Stimulated activated CD8-positive, alpha-beta memory T cell treated with anti-CD3 and anti-CD28 coated beads, Interleukin-12 subunit alpha, Interleukin-12 subunit beta, amount 100 ng/mL, for 24 hours (primary cell): ENCODE results near the gene MMP25.

ENCODE experiments used
- DNase-seq: peaks from one replicate; pipeline ENCODE4 v3.0.0-alpha.2; 2020; ENCODE audit errors: extremely low read depth

Gene MMP25, protein sequence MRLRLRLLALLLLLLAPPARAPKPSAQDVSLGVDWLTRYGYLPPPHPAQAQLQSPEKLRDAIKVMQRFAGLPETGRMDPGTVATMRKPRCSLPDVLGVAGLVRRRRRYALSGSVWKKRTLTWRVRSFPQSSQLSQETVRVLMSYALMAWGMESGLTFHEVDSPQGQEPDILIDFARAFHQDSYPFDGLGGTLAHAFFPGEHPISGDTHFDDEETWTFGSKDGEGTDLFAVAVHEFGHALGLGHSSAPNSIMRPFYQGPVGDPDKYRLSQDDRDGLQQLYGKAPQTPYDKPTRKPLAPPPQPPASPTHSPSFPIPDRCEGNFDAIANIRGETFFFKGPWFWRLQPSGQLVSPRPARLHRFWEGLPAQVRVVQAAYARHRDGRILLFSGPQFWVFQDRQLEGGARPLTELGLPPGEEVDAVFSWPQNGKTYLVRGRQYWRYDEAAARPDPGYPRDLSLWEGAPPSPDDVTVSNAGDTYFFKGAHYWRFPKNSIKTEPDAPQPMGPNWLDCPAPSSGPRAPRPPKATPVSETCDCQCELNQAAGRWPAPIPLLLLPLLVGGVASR

DNA sequence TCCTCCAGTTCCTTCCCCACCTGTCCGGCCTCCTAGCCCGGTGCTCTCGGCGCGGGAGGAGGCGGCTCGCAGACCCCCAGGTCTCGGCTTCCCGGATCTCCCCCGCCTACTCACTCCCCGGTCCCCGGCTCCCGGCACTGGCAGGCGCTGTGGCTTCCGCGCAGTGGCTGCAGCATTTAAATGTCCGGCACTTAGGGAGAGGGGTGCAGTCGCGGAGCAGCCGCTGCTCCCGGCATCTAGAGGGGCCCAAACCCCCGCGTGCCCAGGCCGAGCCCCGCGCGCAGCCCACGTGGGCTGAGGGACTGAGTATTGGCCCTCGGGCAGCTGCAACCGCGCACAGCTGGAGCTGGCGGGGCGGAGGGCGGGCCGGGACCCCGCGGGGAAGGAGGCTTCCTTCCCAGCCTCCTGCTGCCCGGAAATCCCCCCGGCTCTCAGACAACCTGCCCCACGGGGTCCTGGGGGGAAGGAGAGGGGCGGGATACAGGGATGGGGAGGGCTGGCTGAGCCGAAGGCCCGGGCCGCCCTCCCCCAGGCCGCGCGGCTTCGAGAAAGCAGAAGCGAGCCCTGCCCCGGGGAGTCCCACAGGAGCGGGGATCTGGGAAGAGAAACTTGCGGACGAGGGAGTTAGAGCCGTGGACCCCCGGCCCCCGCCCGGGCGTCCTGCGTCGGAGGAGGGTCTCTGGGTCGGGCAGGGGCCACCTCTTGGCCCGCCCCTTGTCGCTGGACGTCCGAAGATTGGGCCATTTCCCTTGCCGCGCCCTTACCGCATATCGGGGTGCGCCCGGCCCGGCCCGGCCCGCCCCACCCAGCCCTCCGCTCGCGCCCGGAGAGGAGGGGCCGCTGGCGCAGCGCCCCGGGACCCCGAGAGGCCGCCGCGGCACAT, at the start of gene MMP25:
Gene MMP25, plus strand, starts transcription at position 804 of the 883 bp plus-strand sequence. CDS start 357 bp downstream, outside the sequence.
- no peak for DNase-seq

DNA sequence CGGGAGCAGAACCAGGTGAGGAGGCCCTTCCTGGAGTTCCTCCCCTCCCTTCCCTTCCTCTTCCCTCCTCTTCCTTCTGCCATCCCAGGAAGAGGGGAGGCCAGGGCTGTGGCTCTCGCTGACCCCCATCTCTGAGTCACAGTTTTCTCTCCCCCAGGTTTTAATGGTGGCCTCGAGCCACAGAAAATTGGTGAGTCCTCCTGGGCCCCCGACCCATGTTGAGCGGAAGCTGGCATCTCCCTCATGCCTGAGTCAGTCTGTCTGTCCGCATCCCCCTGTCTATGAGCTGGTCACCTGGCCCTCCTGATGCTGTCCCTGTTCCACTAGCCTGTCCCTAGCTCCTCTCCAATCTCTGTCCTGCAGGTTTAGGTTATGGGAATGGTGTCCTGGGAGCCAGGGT, 46.4 kb upstream of the MMP25 start:
- DNase-seq, result no peak

DNA sequence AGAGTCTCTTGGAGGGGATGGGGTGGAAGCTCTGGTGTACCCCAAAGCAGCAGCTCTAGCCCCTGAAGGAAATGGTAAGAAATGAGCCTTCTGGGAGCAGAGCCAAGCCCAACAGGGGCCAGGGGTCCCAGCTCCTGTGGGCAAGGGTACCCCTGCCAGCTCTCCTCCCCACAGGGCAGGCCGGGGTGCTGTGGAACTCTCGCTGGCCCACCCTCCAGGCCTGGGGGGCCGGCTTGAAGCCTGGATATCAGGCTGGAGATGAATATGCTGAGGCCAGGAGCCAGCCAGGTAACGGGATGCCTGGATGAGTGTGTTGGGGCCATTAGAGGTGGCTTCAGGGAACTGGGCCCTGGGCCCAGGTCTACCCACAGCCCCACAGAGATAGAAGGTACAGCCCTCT, 45.8 kb upstream of the MMP25 start:
- DNase-seq, result no peak

DNA sequence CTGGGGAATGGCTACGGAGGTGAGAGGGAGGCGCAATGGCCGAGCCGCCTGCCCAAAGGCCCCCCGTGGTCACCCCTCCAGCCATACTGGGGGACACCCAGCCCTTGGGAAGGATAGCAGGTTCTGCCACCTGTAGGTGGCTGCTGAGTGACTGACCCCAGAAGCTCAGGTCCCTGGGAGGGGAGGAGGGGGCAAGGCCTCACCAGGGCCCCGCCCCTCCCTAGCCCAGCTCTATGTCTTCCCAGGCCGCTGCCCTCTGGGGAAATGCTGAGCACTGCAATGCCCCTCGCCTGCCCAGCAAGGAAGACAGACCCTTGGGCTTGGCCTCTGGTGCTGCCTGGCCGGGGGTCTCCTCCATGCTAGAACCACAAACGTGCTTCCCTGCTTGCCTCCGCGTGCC, 45.0 kb upstream of the MMP25 start:
- DNase-seq, result no peak

DNA sequence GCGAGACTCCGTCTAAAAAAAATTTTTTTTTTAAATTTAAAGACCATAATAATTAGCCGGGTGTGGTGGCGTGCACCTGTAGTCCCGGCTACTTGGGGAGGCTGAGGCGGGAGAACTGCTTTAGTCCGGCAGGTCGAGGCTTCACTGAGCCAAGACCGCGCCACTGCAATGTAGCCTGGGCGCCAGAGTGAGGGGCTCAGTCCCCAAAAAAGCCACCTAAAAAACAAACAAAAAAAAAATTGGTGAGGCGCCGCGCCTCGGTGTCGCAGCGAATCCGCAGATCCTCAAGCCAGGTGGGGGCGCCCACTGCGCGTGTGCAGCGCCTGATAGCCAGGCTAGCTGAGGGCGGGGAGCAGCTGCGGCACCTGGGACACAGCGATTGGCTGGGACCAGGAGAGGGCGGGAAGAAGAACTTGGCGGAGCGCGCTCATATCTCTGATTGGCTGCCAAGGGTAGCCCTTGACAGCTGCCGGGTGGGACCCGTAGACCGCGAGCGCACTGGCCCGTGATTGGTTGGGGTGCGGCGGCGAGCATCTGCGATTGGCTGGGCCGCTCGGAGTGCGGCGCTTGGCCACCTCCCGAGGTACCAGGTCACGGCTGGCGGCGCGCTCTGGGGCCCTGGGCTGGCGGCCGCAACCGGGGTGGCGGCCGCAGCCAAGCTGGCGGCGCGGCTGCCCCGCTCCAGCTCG, 42.6 kb upstream of the MMP25 start:
- DNase-seq, result peak; percentile 90

DNA sequence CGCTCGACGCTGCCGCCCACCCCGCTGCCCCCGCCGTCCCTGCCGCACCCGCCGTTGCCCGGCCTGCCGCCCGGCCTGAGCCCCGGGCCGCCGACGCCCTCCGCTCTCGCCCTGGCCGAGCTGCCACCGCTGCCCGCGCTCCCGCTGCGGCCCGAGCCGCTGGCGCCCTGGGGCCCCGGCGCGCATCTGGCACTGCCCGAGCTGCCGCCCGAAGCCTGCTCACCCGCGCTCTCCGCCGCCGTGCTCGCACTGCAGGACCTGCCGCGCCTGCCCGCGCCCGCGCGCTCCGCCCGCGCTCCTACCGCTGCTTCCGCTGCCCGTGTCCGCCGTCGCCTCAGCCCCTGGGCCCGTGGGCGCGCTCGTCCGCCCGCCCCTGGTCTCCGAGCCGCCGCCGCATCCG, 42.0 kb upstream of the MMP25 start:
- DNase-seq, result no peak

DNA sequence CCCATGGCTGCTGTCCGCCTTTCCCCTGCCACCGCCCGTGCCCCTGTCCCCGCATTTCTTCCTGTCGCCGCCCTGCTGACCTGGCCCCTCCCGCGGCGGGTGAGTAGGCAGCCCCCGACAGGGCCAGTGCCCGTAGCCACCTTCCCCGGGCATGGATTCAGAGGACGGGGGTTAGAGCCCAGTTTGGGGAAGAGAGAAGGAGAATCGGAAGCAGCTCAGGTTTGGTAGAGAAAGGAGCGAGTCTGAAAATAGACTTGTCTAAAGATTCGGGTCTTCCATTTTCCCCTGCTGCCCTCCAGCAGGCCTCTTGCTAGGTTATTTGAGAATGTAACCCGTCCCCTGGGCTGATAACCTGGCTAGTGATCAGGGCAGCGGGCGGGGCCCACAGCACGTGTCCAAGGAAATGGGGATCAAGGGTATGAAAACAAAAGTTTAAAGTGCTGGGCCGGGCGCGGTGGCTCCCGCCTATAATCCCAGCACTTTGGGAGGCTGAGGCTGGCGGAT, 41.5 kb upstream of the MMP25 start:
- no peak for DNase-seq

DNA sequence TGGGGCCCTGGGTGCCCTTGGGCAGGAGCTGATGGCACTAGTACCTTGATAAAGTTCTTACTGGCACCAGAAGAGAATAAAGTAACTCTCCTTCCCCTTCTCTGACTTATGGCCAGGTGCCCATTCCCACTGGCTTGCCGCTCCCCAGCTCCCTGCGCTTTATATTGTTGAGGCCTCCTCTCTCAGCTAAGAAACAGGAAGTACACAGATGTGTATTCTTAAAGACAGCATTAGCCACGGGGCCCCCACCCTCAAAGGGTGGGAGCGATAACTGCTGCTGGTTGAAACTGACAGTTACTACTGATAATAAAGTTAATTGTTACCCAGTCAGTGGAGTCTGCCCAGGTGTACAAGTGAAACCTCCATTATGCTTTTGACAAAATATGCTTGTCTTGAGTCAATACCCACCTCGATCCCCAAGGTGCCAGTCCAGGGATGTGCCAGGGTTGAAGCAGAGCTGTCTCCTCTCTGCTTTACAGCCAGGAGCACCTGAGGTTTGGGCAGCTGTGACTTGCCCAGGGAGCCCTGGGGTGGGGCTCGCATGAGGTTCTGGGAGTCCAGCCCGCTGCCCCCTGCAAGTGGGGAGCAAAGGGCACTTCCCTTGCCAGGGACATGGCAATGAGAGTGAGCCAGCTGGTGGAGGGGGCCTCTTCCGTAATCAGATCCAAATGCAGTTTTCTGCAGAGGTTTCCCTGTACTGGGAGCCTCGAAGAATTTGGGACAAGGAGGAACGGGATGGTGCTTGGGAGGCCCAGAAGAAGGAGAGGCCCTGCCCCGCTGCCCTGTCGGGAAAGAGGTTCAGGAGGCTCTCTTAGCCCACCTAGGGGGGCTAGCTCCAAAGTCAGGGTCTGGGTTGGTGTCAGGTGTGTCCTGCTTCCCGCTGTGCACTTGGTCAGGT, 39.1 kb upstream of the MMP25 start:
- no peak for DNase-seq

DNA sequence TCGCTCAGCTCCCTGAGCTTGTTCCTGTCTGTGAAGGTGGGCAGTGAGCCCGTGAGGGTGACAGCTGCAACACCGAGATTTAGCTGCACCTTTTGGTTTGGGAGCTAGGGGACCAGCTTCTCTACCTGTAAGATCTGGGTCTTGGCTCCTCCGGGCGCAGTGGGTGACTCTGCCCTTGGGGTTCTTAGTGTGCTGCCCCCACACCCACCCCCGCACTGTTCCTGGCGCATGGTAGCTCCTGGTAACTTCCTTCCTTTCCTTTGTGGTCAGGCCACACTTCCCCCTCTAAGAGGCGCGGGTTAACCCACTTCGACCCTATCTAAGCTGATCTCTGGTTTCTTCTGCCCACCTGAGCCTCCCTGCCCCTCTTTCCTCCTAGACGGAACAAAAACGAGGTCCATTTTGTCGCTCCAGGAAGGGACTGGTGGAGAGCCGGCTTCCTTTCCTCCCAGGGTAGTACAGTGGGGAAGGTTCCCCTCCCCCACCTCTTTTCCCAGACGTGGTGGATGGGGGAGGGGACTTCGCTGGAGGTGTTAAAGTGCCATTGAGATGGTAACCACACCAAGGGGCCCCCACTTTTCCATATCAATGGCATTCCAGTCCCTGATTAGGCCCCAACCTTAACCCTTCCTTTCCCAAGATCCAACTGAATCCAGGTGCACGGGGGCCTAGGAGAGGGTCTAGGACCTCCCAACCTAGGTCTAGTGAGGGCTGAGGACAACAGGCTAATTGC, 38.2 kb upstream of the MMP25 start:
- no peak for DNase-seq

DNA sequence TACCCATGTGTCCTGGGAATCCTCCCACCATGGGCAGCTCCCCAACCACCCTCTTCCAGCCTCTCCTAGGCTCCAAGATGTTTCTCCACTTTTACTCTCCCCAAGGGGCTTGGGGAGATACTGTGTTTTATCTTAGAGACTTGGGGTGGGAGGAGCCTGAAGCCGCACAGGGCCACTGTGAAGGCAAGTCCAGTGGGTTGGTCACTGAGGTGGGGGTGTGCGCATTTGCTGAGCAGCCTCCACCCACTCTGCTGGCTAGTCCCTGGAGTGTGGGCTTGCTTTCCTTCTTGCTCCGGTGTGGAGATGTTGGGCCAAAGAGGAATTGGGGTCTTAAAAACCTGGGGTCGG, 37.7 kb upstream of the MMP25 start:
- no peak for DNase-seq

DNA sequence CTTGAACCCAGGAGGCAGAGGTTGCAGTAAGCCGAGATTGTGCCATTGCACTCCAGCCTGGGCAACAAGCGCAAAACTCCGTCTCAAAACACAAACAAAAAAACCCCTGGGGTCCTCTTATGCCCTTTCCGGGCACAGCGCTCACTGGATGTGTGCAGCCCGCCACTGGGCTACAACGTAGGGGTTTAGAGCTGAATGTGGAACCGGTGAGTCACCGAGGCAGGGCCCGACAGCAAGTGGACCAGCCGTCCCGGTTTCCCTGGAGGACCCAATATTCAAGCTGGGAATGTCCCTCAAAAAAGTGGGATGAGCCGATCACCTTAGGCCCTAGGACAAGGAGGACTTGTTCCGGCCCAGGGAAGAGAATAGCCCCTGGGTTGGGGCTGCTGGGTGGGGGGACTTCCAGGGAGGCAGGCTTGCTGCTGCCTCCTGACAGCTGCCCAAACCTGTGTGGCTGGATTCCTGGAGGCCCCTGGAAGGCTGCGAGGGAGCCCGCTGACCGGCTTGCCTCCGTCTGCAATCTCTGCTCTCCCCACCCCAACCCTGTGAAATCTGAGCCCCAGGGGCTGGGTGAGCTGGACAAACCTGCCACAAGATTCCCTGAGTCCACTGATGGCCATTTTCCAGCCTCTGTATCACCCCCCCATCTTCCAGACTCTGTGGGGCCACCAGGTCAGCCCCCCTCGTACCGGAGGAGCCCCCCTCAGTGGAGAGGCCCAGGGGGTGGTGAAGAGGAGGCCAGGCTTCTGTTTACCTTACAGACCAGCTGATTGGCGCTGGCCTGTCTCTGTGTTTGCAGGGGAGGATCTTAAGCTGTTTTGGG, 36.6 kb upstream of the MMP25 start:
- DNase-seq, result no peak

DNA sequence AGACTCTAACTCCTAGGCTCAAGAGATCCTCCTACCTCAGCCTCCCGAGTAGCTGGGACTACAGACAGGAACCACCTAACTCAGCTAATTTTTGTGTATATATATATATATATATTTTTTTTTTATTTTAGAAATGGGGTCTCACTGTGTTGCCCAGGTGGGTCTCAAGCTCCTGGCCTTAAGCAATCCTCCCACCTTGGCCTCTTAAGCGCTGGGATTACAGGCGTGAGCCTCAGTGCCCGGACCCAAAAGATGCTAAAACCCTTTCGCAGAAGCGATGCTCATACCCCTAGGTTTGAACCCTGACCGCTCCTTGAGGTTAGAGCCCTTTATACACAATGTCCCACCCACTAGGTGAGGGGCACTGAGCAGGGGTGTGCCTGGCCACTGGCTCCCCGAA, 35.9 kb upstream of the MMP25 start:
- no peak for DNase-seq

DNA sequence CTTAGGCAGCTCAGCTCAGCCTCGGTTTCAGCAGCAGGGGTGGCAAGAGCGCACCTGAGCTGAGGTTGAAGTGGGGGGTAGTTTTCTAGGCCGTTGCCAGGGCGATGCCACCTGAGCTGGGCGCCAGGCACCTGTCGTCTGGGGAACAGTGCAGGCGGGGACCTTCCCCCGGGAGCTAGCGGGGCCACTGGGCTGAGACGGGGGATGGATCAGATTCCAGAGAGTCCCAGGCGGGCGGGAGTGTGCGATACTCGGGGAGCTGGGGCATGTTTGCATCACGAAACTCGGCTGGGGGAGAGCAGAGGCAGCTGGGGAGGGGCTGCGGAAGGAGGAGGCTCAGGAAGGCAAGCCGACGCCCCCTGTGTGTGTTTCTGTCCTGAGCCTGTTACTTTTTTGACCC, 34.1 kb upstream of the MMP25 start:
- DNase-seq, result no peak

DNA sequence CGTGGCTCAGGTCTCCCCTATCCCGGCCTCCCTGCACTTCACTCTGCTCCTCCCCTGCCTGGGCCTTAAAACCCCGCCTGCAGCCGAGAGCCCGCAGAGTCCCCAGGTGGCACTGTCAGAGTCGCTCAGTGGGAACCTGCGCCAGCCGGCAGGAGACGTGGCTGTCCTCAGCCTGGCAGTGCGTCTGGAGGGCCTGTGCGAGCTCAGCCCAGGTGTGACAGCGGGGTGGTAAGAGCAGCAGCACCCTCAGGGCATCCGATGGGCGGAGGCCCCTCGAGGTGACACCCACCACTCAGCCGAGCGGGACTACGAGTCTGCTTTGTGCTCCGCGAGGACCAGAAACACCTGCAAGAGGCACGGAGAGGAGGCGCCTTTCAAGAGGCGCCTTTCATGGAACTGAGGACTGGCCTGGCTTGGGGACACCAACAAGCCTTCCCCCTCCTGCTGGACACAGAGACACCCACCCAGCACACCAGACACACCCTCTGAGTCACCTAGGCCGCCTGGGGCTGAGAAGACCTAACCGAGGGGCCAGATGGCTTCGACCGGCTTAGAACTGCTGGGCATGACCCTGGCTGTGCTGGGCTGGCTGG, 33.4 kb upstream of the MMP25 start, which contains the start of gene CLDN9:
Gene CLDN9, plus strand, starts transcription at position 96 of the 593 bp plus-strand sequence. Its CDS starts 440 bp downstream, at position 536.
- no peak for DNase-seq

DNA sequence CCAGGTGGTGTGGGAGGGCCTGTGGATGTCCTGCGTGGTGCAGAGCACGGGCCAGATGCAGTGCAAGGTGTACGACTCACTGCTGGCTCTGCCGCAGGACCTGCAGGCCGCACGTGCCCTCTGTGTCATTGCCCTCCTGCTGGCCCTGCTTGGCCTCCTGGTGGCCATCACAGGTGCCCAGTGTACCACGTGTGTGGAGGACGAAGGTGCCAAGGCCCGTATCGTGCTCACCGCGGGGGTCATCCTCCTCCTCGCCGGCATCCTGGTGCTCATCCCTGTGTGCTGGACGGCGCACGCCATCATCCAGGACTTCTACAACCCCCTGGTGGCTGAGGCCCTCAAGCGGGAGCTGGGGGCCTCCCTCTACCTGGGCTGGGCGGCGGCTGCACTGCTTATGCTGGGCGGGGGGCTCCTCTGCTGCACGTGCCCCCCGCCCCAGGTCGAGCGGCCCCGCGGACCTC, 32.8 kb upstream of the MMP25 start:
- DNase-seq, result no peak

DNA sequence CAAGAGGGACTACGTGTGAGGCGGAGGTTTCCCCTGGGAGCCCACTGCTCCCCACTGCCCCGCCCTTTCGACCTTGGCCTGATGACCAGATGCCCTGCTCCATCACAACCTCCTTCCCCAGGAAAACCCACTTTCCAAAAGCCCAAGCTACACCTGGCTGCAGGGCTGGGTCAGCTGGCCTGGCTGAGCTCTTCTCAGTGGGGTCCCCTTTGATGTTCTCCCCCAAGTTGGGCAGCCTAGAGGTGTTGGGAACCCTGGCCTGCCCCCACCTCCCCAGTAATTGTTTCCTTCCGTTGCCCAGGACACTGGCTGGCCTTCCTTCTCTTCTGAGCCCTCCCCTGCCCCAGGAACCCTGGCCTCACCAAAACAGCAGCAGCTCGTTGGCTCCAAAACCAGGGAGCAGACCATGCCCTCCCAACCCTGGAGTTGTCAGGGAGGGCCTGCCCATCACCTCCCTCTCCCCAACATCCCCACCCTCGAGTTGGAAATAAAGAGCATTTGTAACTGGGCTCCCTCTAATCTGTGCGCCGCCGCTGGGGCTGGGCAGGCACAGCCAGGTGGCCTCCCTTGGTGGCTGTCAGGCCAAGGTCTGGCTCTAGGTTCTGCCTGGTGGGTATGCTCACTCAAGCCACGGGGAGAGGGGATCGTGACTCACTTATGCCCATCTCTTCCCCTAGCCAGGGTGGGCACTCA, 32.2 kb upstream of the MMP25 start:
- DNase-seq, result no peak

DNA sequence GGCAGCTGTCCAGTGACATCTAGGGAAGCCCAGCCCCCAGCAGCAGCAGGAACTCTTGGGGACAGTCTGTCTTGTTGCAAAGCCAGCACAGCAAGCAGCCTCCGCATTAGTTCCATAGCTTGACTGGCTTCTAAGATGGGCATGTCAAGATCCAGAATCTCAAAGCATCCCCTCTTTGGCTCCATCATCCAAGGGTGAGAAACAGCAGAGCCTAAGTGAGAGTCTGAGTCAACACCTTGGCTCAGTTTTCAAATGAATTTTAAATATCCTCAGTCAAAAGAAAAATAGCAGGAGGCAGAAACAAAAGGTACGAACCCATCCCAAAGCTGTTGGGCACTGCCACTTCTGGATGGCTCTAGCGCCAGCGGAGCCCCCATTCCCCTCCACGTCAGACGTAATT, 31.4 kb upstream of the MMP25 start:
- DNase-seq, result no peak
